Keratinocyte (primary cell): ENCODE results near the gene KCTD17.

ENCODE experiments used
- EZH2 ChIP-seq: IDR thresholded peaks from one replicate; pipeline ENCODE4 v1.6.1; 2012; ENCODE audit warnings: inconsistent platforms, mild to moderate bottlenecking, low read length, moderate library complexity
- TF ChIP-seq, protein P1 (sequence below), 3 experiments: IDR thresholded peaks in 1 of 3; conservative IDR thresholded peaks in 1 of 3; optimal IDR thresholded peaks in 1 of 3; 2 replicates in 2 of 3; 3 replicates in 1 of 3; pipeline versions ENCODE3 to v1.5.1; 2011; ENCODE audit warnings: low read length in 3 of 3, mild to moderate bottlenecking in 3 of 3, moderate library complexity in 2 of 3, control low read depth in 1 of 3, inconsistent platforms in 1 of 3; ENCODE audit not compliant: insufficient read depth in 2 of 3; ENCODE audit errors: extremely low read depth in 1 of 3

DNA sequence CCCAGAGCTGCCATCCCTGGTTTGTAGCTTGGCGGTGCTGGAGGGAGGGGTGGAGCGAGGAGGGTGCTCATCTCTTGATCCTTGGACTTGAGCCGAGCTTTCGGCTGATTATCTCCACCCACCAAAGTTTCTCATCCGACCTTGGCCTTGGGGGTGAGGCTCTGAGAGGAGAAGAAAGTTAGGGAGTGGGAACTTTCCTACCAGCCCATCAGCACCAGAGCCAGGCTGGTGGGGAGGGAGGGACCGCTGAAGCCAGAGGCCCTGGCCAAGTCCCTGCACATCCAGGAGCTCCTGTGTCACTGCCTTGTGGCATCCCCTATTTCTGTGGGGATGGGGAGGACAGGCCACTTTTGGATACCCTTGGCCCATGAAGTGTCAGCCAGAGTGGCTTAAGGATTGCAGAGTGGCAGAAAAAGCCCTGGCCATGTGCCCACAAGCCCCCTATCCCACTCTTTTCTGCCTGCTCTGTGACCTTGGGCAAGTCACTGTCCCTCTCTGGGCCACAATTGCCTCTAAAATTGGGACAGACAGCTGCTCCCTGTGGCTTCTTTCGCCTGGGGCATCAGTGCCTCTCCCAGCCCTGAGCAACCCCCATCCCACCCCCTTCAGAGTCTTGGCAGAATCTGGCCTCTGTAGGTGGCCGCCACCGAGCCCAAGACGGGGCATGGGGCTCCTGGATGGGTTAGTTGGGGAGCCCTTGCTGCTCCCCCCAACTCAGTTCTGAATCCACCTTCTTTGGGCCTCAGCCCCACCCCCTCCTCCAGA, 10.3 kb downstream of the KCTD17 start:
- TF ChIP-seq, protein P1, sequence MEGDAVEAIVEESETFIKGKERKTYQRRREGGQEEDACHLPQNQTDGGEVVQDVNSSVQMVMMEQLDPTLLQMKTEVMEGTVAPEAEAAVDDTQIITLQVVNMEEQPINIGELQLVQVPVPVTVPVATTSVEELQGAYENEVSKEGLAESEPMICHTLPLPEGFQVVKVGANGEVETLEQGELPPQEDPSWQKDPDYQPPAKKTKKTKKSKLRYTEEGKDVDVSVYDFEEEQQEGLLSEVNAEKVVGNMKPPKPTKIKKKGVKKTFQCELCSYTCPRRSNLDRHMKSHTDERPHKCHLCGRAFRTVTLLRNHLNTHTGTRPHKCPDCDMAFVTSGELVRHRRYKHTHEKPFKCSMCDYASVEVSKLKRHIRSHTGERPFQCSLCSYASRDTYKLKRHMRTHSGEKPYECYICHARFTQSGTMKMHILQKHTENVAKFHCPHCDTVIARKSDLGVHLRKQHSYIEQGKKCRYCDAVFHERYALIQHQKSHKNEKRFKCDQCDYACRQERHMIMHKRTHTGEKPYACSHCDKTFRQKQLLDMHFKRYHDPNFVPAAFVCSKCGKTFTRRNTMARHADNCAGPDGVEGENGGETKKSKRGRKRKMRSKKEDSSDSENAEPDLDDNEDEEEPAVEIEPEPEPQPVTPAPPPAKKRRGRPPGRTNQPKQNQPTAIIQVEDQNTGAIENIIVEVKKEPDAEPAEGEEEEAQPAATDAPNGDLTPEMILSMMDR (optimal IDR thresholded peaks at IDR 0.05 in 1 of 3, IDR thresholded peaks at IDR 0.05 in 1 of 3, conservative IDR thresholded peaks at IDR 0.05 in 1 of 3; ENCODE audit: extremely low read depth in 1 of 3, insufficient read depth in 2 of 3, low read length in 3 of 3) = no peak
- TF ChIP-seq EZH2 = no peak
